GM21723 (cell line): ENCODE results near the gene GNG8.

Experiments used
- ATAC-seq: cut with Tn5 transposase; IDR thresholded peaks from one replicate; pipeline ENCODE4 v1.9.1; 2021; ENCODE audit warnings: mild to moderate bottlenecking, moderate library complexity; ENCODE audit not compliant: unreplicated experiment

Gene GNG8

GRCh38 chr19:46635920-46636761, at the start of gene GNG8:
Gene GNG8 (minus strand): TSS chr19:46636202. CDS start chr19:46634682, 1,520 bp downstream.
- ATAC-seq: no peak

GRCh38 chr19:46685189-46685588, 49.2 kb upstream of the GNG8 start:
- no peak for ATAC-seq

DNA sequence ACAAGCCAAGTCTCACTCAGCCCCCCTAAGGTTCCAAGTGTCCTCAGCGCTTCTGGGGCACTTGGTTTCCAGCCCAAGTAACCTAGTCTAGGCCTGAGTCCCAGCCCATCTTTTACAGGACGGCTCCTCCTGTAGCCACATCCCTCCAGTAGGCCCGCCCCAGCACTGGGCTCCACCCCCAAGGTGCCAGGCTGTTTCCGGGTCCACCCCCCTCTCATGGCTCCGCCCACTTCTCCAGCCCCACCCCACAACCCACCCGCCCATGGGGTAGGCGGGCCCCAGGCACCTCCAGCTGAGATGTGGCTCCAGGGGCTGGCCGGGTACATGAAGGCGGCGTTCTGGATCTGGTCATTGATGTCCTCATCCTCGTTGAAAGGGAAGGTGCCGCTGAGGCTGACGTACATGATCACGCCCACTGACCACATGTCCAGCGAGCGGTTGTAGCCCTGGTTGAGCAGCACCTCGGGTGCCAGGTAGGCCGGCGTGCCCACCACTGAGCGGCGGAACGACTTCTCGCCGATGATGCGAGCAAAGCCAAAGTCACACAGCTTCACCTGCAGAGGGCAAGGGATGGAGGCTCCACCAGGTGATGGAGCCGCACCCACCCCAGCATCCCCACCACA, 42.2 kb upstream of the GNG8 start:
- no peak for ATAC-seq

GRCh38 chr19:46674416-46675178, 38.6 kb upstream of the GNG8 start:
- ATAC-seq: no peak

GRCh38 chr19:46670813-46671212, 34.8 kb upstream of the GNG8 start:
- ATAC-seq: no peak

DNA sequence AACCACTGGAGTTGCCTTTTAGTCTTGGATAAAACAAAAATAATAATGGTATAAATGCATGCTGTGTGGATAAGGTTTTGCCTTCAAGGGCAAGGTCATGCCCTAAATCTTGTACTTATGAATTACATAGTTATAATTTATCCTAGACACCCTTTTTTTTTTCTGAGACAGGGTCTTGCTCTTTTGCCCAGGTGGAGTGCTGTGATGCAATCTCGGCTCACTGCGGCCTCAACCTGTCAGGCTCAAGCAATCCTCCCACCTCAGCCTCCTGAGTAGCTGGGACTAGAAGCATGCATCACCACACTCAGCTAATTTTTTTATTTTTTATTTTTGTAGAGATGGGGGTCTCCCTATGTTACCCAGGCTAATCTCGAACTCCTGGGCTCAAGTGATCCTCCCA, 32.7 kb upstream of the GNG8 start:
- no peak for ATAC-seq

DNA sequence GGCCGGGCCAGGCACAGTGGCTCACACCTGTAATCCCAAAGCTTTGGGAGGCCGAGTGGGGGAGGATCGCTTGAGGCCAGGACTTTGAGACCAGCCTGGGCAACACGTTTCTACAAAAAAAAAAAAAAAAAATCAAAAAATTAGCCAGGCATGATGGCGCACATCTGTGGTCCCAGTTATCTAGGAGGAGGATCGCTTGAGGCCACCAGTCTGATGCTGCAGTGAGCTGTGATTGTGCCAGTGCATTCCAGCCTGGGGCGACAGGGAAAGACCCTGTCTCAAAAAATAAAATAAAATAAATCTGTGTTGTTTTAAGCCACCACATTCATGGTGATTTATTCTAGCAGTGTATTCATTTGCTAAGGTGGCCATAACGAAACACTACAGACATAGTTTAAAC, 29.1 kb upstream of the GNG8 start:
- no peak for ATAC-seq

DNA sequence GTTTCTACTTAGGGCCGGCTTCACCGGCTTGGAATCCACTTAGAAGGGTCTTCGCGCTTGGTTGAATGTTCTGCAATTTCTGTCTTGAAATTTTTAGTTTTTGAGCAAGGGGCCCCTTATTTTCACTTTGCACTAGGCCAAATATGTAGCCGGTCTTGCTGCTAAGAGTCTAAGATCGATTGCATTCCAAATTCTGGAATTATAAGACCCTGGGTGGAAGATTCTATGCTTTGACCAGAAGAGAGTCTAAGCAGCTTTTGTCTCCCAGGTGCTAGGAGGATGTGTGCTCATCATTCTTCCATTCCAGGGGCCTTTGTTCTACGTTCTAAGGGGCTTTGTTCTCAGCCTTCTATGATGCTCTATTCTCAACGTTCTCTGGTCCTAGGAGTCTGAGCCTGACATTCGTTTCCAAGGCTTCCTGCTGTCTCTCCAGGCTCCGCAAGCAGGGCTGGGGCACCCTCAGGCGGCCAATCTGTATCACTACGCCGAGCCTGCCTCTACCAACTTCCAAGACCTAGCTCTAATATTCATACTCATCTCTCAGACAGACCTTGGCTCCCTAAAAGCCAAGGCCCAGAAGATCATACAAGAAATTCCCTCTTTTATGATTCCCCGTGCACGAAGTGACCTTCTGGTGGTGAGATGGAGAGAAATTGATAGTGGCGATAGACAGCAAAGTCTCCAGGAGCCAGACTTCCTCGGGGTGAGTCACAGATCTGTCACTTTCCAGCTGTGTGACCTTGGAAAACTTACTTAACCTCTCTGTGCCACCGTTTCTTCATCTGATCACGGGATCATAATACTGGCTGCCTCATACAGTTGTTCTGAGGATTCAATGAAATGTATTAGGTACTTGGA, 26.0 kb upstream of the GNG8 start:
- ATAC-seq: peak; percentile 29

- ATAC-seq: peak; percentile 87
Observed at GRCh38 chr19:46661020-46661731, 25.2 kb upstream of the GNG8 start, which contains the start of gene DACT3. Gene DACT3 (minus strand): TSS chr19:46661182. CDS start chr19:46661064, 118 bp downstream.

- ATAC-seq: peak; percentile 5
Observed at GRCh38 chr19:46660551-46661019, 24.6 kb upstream of the GNG8 start.

DNA sequence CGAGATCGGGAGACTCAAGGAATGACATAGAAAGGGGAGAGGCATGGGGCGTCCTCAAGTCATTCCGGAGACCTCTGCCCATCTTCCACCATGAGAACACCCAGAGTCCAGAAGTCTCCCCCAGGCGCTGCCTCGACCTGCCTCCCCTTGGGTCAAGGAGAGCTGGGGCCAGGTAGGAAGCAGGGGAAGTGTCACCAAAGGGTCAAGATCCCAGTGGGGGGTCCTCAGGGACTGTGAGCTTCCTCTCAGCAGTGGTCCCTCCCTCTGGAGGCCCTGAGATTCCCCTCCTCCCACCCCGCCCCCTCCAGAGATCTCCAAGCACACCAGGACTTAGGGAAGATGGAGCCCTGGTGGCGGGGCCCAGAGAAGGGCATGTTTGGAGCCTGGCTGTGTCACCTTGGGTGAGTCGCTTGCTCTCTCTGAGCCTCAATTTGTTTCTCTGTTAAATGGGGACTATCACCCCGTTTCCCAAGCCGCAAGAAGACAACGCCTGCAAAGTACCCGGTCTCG, 24.1 kb upstream of the GNG8 start:
- no peak for ATAC-seq

GRCh38 chr19:46659151-46660007, 23.4 kb upstream of the GNG8 start:
- ATAC-seq: no peak

DNA sequence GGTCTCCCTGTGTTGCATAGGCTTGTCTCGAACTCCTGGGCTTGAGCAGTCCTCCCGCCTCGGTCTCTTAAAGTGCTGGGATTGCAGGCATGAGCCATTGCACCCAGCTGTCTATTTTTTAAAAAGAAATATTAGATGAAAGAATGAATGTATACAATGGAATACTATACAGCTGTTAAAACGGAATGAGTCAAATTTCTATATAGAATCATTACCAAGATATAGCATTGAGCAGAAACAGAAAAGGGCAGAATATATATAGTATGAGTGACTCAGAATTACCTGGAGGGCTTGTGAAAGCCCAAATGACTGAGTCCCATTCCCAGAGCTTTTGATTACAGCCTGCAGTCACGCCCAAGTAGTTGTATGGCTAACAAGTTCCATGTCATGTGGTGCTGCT, 20.5 kb upstream of the GNG8 start:
- ATAC-seq: no peak

- no peak for ATAC-seq
Observed at GRCh38 chr19:46654621-46655152, 18.7 kb upstream of the GNG8 start.

GRCh38 chr19:46650445-46650844, 14.4 kb upstream of the GNG8 start:
- ATAC-seq: no peak

DNA sequence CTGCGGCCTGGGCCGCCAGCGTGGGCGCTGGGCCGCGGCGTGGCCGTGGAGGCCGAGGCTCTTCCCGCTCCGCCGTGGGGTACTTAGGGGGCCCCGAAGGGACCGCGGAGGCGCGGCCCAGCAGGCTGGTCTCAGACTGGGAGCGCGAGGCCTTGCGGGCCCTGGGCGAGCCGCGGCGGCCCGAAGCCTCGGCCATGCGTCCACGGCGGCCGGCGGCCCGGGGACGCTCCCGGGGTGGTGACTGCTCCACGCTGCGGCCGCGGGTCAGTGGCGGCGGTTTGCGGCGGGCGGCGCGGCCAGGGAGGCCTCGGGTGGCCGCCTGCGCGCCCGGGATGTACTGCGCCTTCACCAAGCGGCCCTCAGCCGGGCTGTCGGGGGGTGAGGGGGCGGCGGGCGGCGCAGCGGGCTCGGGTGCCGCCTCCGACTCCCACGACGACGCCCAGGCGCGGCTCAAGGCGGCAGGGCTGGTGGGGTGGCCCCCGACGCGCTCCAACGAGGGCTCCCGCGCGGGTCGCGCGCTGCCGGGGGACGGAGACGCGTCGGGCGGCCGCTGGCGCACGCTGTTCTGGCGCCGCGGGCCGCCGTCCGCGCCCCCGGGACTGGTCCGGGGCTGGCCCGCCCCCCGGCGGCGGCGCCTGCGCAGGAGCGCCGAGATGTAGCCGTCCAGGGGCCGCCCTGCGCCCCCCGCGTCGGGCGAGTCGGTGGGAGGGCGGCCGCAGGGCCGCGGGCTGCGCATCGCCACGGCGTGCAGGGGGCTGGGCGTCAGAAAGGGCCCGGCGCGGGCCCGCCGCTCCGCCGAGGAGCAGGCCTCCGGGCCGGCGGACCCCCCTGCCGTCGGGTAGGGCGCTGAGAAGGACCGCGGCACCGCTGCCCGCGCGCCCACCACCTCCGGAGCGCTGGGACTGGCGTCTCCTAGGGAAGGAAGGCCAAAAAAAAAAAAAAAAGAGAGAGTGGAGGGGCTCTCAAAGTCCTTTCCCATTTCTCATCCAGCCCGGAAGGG, 13.3 kb upstream of the GNG8 start:
- no peak for ATAC-seq
